ENCODE results near the gene TEDC2.
A peak's percentile ranks its signal among the peaks of the same experiment; 100 is the strongest.

The TEDC2 gene

DNA sequence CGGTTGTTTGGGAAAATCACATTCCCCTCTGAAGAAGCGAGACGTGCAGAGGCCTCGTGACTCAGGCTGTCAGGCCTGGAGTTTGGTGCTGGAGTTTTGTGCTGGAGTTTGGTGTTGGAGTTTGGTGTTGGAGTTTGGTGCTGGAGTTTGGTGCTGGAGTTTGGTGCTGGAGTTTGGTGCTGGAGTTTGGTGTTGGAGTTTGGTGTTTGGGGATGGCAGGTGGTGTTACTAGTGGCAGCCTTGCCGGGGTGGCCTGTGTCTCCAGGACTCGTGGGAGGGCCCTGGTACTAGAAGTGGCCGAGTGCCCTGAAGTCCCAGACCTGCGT is 27.6 kb downstream of the TEDC2 start:
- H3K4me3 ChIP-seq (ENCODE audit: low read length), result no peak overlapping the region
- DNase-seq (ENCODE audit: low read depth, low spot score), result no peak

- H3K4me3 ChIP-seq (ENCODE audit: low read length), result no peak overlapping the region
- DNase-seq (ENCODE audit: low read depth, low spot score), result no peak
These were observed 28.1 kb downstream of the TEDC2 start for GRCh38 chr16:2487903-2488531.

- no peak overlapping the region for H3K4me3 ChIP-seq (ENCODE audit: low read length)
These were observed 29.7 kb downstream of the TEDC2 start for GRCh38 chr16:2489581-2489980.

GRCh38 chr16:2490190-2491105 is 30.5 kb downstream of the TEDC2 start:
- H3K4me3 ChIP-seq (ENCODE audit: low read length), result no peak overlapping the region
- no peak for DNase-seq (ENCODE audit: low read depth, low spot score)

More at GRCh38 chr16:2489581-2489980, 29.7 kb downstream of the TEDC2 start:
- no peak for DNase-seq (ENCODE audit: low read depth, low spot score)

DNA sequence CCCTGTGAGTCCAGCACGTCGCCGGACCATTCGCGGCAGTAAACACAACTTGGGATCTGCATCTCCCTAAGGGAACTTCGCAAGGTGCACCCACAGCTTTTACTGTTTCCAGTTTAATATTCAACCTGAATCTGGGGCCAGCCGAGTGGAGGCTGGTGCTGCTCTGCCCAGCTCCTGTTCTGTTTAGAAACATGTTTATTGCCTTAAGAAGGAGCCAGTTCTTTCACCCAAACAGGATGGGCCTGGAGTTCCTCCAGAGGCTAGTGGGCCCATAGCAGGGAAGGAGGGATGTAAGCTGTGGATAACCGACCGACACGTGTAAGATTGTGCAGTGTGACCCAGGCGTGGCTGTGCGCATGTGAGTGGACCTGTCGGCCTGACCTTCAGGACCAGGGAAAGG is 32.4 kb downstream of the TEDC2 start:
- DNase-seq (ENCODE audit: low read depth, low spot score), result no peak
- no peak overlapping the region for H3K4me3 ChIP-seq (ENCODE audit: low read length)

DNA sequence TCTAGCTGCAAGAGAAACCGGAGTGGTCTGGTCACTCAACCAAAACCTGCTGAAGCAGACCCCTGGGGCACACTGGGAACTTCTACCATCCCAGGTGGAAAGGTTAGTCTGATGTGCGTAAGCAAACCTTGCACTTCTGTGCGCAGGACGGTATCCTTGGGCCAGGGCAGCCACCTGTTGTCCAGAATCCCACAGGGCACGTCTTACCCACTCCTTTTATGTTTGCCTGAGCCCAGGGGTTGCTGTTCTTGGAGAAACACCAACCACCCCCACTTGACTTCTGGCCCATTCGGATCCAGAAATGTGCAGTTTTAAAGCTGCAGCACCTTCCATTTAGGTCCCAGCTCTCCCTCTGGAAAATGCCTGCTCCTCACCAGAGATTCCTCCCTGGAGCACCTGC is 33.7 kb downstream of the TEDC2 start:
- H3K4me3 ChIP-seq (ENCODE audit: low read length), result no peak overlapping the region
- DNase-seq (ENCODE audit: low read depth, low spot score), result no peak

- no peak for DNase-seq (ENCODE audit: low read depth, low spot score)
- no peak overlapping the region for H3K4me3 ChIP-seq (ENCODE audit: low read length)
These were observed 34.7 kb downstream of the TEDC2 start for GRCh38 chr16:2494616-2495015.

DNA sequence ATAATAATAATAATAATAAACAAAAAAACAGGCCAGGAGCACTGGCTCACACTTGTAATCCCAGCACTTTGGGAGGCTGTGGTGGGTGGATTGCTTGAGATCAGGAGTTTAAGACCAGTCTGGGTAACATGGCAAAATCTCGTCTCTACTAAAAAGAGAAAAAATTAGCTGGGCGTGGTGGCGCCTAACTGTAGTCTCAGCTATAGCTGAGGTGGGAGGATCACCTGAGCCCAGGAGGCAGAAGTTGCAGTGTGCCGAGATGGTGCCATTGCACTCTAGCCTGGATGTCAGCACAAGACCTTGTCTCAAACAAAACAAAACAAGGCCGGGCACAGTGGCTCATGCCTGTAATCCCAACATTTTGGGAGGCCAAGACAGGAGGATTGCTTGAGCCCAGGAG is 35.1 kb downstream of the TEDC2 start:
- DNase-seq (ENCODE audit: low read depth, low spot score), result no peak
- H3K4me3 ChIP-seq (ENCODE audit: low read length), result no peak overlapping the region

DNA sequence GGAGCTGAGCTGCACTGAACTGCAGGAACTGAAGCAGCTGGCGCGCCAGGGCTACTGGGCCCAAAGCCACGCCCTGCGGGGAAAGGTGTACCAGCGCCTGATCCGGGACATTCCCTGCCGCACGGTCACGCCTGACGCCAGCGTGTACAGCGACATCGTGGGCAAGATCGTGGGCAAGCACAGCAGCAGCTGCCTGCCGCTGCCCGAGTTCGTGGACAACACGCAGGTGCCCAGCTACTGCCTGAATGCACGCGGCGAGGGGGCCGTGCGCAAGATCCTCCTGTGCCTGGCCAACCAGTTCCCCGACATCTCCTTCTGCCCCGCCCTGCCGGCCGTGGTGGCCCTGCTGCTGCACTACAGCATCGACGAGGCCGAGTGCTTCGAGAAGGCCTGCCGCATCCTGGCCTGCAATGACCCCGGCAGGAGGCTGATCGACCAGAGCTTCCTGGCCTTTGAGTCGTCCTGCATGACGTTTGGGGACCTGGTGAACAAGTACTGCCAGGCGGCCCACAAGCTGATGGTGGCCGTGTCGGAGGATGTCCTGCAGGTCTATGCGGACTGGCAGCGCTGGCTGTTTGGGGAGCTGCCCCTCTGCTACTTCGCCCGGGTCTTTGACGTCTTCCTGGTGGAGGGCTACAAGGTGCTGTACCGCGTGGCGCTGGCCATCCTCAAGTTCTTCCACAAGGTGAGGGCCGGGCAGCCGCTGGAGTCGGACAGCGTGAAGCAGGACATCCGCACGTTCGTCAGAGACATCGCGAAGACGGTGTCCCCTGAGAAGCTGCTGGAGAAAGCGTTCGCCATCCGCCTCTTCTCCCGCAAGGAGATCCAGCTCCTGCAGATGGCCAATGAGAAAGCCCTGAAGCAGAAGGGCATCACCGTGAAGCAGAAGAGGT is 36.6 kb downstream of the TEDC2 start:
- no peak for DNase-seq (ENCODE audit: low read depth, low spot score)
- no peak overlapping the region for H3K4me3 ChIP-seq (ENCODE audit: low read length)

DNA sequence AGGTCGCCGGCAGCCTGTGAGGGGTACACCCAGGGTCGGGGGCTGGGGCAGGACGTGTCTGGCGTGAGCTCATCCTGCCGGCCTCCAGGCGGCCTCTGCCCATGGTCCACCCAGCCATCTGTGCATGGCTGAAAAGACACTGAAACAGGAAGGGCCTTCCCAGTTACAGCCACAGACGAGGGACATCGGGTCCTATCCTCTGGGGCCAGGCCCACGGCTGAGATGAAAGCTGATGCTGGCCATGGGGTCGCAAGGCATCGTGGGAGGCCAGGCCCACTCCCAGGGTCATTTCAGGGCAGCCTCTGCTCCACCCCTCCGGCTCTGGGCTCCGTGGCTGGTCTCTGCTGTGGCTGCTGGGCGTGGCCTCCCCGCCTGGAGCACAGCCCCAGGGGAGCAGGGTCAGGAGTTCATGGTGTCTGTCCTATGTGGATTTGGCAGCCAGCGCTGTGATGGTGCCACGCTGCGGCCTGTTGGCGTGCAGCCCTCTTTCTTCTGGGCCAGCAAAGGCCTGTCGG is 37.3 kb downstream of the TEDC2 start:
- DNase-seq (ENCODE audit: low read depth, low spot score), result no peak
- H3K4me3 ChIP-seq (ENCODE audit: low read length), result no peak overlapping the region

GRCh38 chr16:2497695-2498484 is 38.0 kb downstream of the TEDC2 start:
- no peak for DNase-seq (ENCODE audit: low read depth, low spot score)

DNA sequence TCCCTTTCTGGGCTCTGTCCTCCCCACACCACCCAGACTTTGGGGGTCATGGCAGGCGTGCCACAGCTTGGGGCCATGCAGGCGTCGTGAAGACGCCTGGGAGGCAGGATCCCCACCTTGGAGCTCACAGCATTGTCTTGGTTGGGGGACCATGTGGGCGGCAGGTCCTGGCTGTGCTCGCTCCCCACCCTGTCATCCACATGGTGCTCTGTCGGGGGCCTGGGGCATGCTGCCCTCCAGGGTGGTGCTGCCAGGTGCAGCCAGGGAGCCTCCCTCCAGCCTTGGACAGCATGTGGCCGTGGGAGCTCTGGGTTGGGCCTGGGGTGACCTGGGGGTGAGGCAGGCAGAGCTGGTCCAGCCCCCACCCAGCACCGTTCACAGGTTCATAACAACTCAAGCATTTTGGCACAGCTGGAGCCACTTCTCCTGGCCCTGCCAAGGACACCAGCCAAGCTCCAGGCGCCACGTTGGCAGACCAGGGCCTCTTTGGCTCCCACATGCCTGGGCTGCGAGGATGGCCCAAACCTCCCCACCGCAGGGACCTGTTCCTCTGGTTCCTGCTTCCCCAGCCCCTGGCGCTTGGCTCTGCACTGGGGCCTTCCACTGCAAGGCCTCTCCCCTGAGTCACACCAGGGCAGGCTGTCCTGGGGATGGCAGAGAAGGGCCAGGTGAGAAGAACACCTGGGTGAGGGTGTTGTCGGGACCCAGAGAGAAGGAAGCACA is 38.8 kb downstream of the TEDC2 start:
- DNase-seq (ENCODE audit: low read depth, low spot score), result no peak

More at GRCh38 chr16:2497695-2498484, 38.0 kb downstream of the TEDC2 start:
- H3K4me3 ChIP-seq (ENCODE audit: low read length), result no peak overlapping the region

DNA sequence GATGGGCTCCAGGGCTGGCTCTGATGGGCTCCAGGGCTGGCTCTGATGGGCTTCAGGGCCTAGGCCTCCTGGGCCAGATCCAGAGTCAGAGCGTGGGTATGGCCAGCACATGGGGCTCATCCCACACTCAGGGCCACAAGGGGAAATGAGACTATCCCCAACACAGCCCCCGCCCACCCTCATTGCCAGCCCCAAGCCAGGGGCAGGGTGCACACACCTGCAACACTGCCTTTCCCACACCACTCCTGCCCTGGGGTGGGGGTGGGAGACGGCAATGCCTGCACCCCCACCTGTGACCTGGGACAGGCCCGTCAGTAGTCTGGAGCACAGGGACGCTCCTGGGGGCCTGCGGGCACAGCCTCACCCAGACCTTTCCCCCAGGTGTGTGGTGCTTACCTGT is 39.5 kb downstream of the TEDC2 start:
- DNase-seq (ENCODE audit: low read depth, low spot score), result no peak

More for the DNA sequence above, 38.8 kb downstream of the TEDC2 start:
- no peak overlapping the region for H3K4me3 ChIP-seq (ENCODE audit: low read length)

DNA sequence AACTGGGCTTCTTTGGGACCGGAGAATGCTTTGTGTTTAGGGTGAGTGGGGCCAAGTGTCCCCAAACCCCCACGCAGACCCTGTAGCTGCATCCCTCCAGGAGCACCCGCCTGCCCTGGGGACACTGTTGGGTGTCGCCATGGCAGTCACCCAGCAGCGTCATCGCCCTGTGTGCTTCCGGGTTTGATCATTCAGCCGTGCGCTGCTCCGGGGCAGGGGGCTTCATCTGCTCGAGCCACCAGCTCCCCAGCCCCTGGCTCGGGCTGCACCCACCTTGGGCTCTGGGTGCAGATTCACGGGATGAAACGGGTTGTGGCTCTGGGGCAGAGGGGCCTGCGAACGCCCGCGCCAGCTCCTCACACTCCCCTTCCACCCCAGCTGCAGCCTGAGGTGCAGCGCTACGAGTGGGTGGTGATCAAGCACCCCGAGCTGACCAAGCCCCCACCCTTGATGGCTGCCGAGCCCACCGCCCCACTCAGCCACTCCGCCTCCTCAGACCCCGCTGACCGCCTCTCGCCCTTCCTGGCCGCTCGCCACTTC is 40.1 kb downstream of the TEDC2 start:
- DNase-seq (ENCODE audit: low read depth, low spot score), result no peak
- no peak overlapping the region for H3K4me3 ChIP-seq (ENCODE audit: low read length)

More for the DNA sequence above, 39.5 kb downstream of the TEDC2 start:
- no peak overlapping the region for H3K4me3 ChIP-seq (ENCODE audit: low read length)

DNA sequence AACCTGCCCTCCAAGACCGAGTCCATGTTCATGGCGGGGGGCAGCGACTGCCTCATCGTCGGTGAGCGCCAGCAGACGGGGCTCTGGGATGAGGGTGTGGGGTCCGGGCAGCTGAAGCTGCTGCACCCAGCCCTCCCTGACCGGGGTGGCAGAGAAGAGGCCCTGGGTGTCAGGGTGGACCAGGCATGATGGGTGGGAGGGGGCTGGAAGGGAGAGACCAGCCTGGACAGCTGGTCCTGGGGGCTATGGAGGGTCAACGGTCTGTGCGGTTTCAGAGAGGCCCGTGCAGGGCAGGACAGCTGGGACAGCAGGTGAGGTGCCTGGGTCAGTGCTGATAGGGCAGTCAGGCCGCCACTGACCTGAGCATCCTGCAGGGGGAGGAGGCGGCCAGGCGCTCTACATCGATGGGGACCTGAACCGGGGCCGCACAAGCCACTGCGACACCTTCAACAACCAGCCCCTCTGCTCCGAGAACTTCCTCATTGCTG is 40.6 kb downstream of the TEDC2 start:
- no peak overlapping the region for H3K4me3 ChIP-seq (ENCODE audit: low read length)
- no peak for DNase-seq (ENCODE audit: low read depth, low spot score)

- peak overlapping the region; percentile 16; the same call in 1 of the 2 replicates for H3K4me3 ChIP-seq (ENCODE audit: low read length)
- DNase-seq (ENCODE audit: low read depth, low spot score), result peak; percentile 45
These were observed 41.2 kb downstream of the TEDC2 start for GRCh38 chr16:2500918-2501750.

All from Jurkat, Clone E6-1 (cell line).